IMR-90 (cell line): ENCODE measurements around the gene IL17F. TPM values are rescaled to one million over a fixed set of nuclear protein-coding genes. Genes with fewer than 3 reads are reported as not detected.

ENCODE experiments used
- ATAC-seq: fragments of 200-7000 bp; cut with Tn5 transposase; 2 replicates; pipeline ENCODE4 v1.9.1; 2020; ENCODE audit warnings: low read depth, mild to moderate bottlenecking, moderate library complexity
- BruUV-seq: library from RNA; stranded (reverse); fragments of 400-500 nt; replicated peaks from 2 replicates; lab custom pipeline; 2021; lab: Mats Ljungman, UMichigan
- CTCF ChIA-PET: fragments of 300-600 bp; formaldehyde crosslinking; extraction: SDS; loops from one replicate; lab custom pipeline; 2021; ENCODE audit warnings: antibody characterized with exemption; lab: Yijun Ruan, JAX
- POLR2A ChIA-PET: fragments of 300-600 bp; sonication (Branson Sonifier 250); formaldehyde crosslinking; loops from one replicate; lab custom pipeline; 2022; ENCODE audit warnings: antibody characterized with exemption; ENCODE audit not compliant: unreplicated experiment; lab: Charles Lee
- DNase-seq: peaks from one replicate; pipeline ENCODE4 v3.0.0; 2013
- H2AFZ ChIP-seq: replicated peaks from 2 replicates; pipeline ENCODE3; 2013; ENCODE audit warnings: low read length, mild to moderate bottlenecking; ENCODE audit not compliant: poor library complexity
- H2AK5ac ChIP-seq: 2 replicates; pipeline ENCODE4 v1.6.1; 2013; ENCODE audit warnings: low read depth, low read length, inconsistent platforms
- H2AK9ac ChIP-seq: replicated peaks from 2 replicates; pipeline ENCODE3; 2013; ENCODE audit warnings: mild to moderate bottlenecking, low read depth, low read length, moderate library complexity; ENCODE audit not compliant: poor library complexity
- H2BK120ac ChIP-seq: 2 replicates; pipeline ENCODE4 v1.6.1; 2013; ENCODE audit warnings: low read depth, low read length, inconsistent platforms
- H2BK15ac ChIP-seq: 3 replicates; pipeline ENCODE4 v1.6.1; 2013; ENCODE audit warnings: low read depth, low read length, inconsistent platforms
- H2BK20ac ChIP-seq: 2 replicates; pipeline ENCODE4 v1.6.1; 2013; ENCODE audit warnings: low read depth, mild to moderate bottlenecking, inconsistent platforms, low read length, moderate library complexity
- H2BK5ac ChIP-seq: 2 replicates; pipeline ENCODE4 v1.6.1; 2013; ENCODE audit warnings: mild to moderate bottlenecking, low read depth, low read length, inconsistent platforms; ENCODE audit not compliant: poor library complexity, severe bottlenecking
- H3K14ac ChIP-seq: replicated peaks from 2 replicates; pipeline ENCODE4 v1.6.1; 2013; ENCODE audit warnings: low read depth, low read length, inconsistent platforms
- H3K18ac ChIP-seq: 2 replicates; pipeline ENCODE4 v1.6.1; 2013; ENCODE audit warnings: low read depth, low read length, control low read depth
- H3K23ac ChIP-seq: 2 replicates; pipeline ENCODE4 v1.6.1; 2013; ENCODE audit warnings: low read depth, low read length, inconsistent platforms
- H3K27ac ChIP-seq: 2 replicates; pipeline ENCODE4 v1.5.1; 2013; ENCODE audit warnings: mild to moderate bottlenecking, control low read depth, low read length; ENCODE audit not compliant: insufficient read depth
- H3K27me3 ChIP-seq: 2 replicates; pipeline ENCODE4 v1.6.1; 2013; ENCODE audit warnings: low read length; ENCODE audit not compliant: control insufficient read depth, insufficient read depth
- H3K36me3 ChIP-seq: 2 replicates; pipeline ENCODE4 v1.6.1; 2013; ENCODE audit warnings: low read length, mixed read lengths; ENCODE audit not compliant: control insufficient read depth, insufficient read depth
- H3K4ac ChIP-seq: 2 replicates; pipeline ENCODE4 v1.6.1; 2013; ENCODE audit warnings: low read depth, low read length, inconsistent platforms
- H3K4me1 ChIP-seq: 2 replicates; pipeline ENCODE4 v1.6.1; 2013; ENCODE audit warnings: low read length, mixed read lengths; ENCODE audit not compliant: control insufficient read depth, insufficient read depth
- H3K4me2 ChIP-seq: 2 replicates; pipeline ENCODE4 v1.6.1; 2013; ENCODE audit warnings: low read depth, mild to moderate bottlenecking, control low read depth, low read length, moderate library complexity
- H3K4me3 ChIP-seq: 2 replicates; pipeline ENCODE4 v1.5.1; 2013; ENCODE audit warnings: low read depth, mild to moderate bottlenecking, control low read depth, low read length, moderate library complexity; ENCODE audit not compliant: insufficient read depth
- H3K56ac ChIP-seq: 2 replicates; pipeline ENCODE4 v1.6.1; 2013; ENCODE audit warnings: low read length, inconsistent platforms; ENCODE audit not compliant: insufficient read depth; ENCODE audit errors: extremely low read depth
- H3K79me1 ChIP-seq, 2 experiments: 2 replicates each; pipeline ENCODE4 v1.6.1; 2013; ENCODE audit warnings: low read length in 2 of 2, inconsistent platforms in 1 of 2, low read depth in 1 of 2
- H3K9ac ChIP-seq: 2 replicates; pipeline ENCODE4 v1.6.1; 2013; ENCODE audit warnings: low read depth, low read length, control low read depth
- H3K9me1 ChIP-seq: 2 replicates; pipeline ENCODE4 v1.6.1; 2013; ENCODE audit warnings: low read length, inconsistent platforms; ENCODE audit not compliant: insufficient read depth
- H3K9me3 ChIP-seq: 2 replicates; pipeline ENCODE4 v1.6.1; 2013; ENCODE audit warnings: low read length; ENCODE audit not compliant: control insufficient read depth, insufficient read depth
- H4K20me1 ChIP-seq: 2 replicates; pipeline ENCODE4 v1.6.1; 2013; ENCODE audit warnings: low read length, inconsistent platforms; ENCODE audit not compliant: insufficient read depth
- H4K5ac ChIP-seq: 2 replicates; pipeline ENCODE4 v1.6.1; 2013; ENCODE audit warnings: mild to moderate bottlenecking, low read depth, low read length, control low read depth
- H4K8ac ChIP-seq, 2 experiments: 2 replicates each; pipeline ENCODE4 v1.6.1; 2013; ENCODE audit warnings: low read depth in 2 of 2, low read length in 2 of 2, control low read depth in 1 of 2, inconsistent platforms in 1 of 2
- H4K91ac ChIP-seq: 2 replicates; pipeline ENCODE4 v1.6.1; 2013; ENCODE audit warnings: low read depth, low read length, inconsistent platforms; ENCODE audit not compliant: insufficient read depth
- RAD21 ChIP-seq: IDR thresholded peaks from 2 replicates; pipeline ENCODE4 v1.6.1; 2012; ENCODE audit warnings: low read length, improper control_type of control experiment
- dilution Hi-C: fragments of 300-500 bp; cut with HindIII; formaldehyde crosslinking; loops from one replicate; pipeline ENCODE4 v1.14.3; 2018; ENCODE audit warnings: low sequenced_read_pairs; ENCODE audit not compliant: unreplicated experiment
- in situ Hi-C: fragments of 300-500 bp; cut with MboI; formaldehyde crosslinking; loops from 3 replicates; pipeline ENCODE4 v1.14.3; 2019; ENCODE audit warnings: low sequenced_read_pairs, inconsistent platforms, mixed read lengths
- intact Hi-C: fragments of 100-400 bp; cut with micrococcal nuclease; formaldehyde crosslinking; loops from 2 replicates; pipeline ENCODE4 v1.10.0; 2022
- polyA plus RNA-seq, 3 experiments: library from polyadenylated mRNA; depleted of rRNA; stranded (reverse); fragments of >200 nt; gene quantifications; 2 replicates each; pipeline ENCODE4 v1.2.3, GENCODE V29; 2012; ENCODE audit warnings: low replicate concordance in 1 of 3
- total RNA-seq: library from RNA; depleted of rRNA; stranded (reverse); fragments of >200 nt; gene quantifications from 2 replicates; pipeline ENCODE4 v1.2.3, GENCODE V29; 2012

Gene IL17F
- total and polyA plus RNA-seq, 2 of the 4 experiments (the other 2 are of a cell fraction): not detected

DNA sequence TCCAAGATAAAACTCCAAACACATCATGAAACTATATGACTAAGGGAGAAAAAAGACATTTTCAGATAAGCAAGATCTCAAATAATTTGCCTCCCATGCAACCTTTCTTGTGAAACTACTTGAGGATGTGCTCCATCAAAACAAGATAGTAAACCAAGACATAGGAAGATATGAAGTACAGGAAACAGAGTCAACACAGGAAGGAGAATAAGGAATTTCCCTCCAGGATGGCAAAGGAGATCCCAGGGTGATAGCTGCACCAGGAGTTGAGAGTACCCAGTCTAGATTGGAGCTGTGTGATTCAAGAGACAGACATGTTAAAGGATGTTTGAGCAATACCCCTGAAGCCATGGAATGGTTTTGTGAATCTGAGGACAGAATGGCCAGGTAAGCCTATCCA is 42.8 kb downstream of the IL17F start:
- no peaks in the 10 kb centered on the region for H3K4me1 ChIP-seq
- no peak overlapping the region for H3K4me3 ChIP-seq
- no peaks in the 10 kb centered on the region for H3K79me1 ChIP-seq
- H4K91ac ChIP-seq: no peak overlapping the region
- dilution Hi-C loops (no loop called here), intact Hi-C loops (no loop called here), in situ Hi-C loops (no loop called here)
- no peak overlapping the region for H3K56ac ChIP-seq
- no peak overlapping the region for H2BK5ac ChIP-seq
- no peak overlapping the region for H2BK20ac ChIP-seq
- H3K4ac ChIP-seq: no peak overlapping the region
- no peak overlapping the region for H3K4me2 ChIP-seq
- no peak overlapping the region for H2AK9ac ChIP-seq
- ATAC-seq (no peak), DNase-seq (no peak)
- H3K36me3 ChIP-seq: no peaks in the 10 kb centered on the region
- H4K20me1 ChIP-seq: no peaks in the 10 kb centered on the region
- no TSS peak for BruUV-seq
- POLR2A ChIA-PET: no interaction called here
- H2AFZ ChIP-seq: no peak overlapping the region
- no peak overlapping the region for H2AK5ac ChIP-seq
- H3K27ac ChIP-seq: no peak overlapping the region
- no peaks in the 10 kb centered on the region for H3K27me3 ChIP-seq
- no peak overlapping the region for H4K8ac ChIP-seq
- H3K9ac ChIP-seq: no peak overlapping the region
- H3K23ac ChIP-seq: no peak overlapping the region
- H3K9me3 ChIP-seq: peaks cover 3% of the 10 kb centered on the region; the same call in 1 of the 2 replicates
- no peak overlapping the region for H2BK120ac ChIP-seq
- H2BK15ac ChIP-seq: no peak overlapping the region
- H3K18ac ChIP-seq: no peak overlapping the region
- H3K9me1 ChIP-seq: no peaks in the 10 kb centered on the region
- CTCF ChIA-PET: no interaction called here
- no peak overlapping the region for H3K14ac ChIP-seq
- no peak overlapping the region for H4K5ac ChIP-seq
- no peak for TF ChIP-seq RAD21
